GM23338 (cell line): ENCODE measurements around the gene ARMH4. TPM values are rescaled to one million over a fixed set of nuclear protein-coding genes. Genes with fewer than 3 reads are reported as not detected.

Experiments
- ATAC-seq: fragments of 200-7000 bp; cut with Tn5 transposase; 3 replicates; pipeline ENCODE4 v1.9.1; 2020
- DNase-seq: peaks from one replicate; pipeline ENCODE4 v3.0.0-alpha.2; 2015; ENCODE audit warnings: low spot score
- H2AFZ ChIP-seq: fragments of 200-600 bp; sonication (generic); 2 replicates; pipeline ENCODE4 v1.8.0; 2016; ENCODE audit warnings: antibody characterized with exemption, mild to moderate bottlenecking, moderate library complexity
- H3F3A ChIP-seq: fragments of 200-600 bp; sonication (generic); replicated peaks from 2 replicates; pipeline ENCODE4 v1.8.0; 2017; ENCODE audit warnings: antibody characterized with exemption, mixed run types, low read depth
- H3K27ac ChIP-seq: fragments of 200-600 bp; sonication (generic); 2 replicates; pipeline ENCODE4 v1.6.1; 2016; ENCODE audit warnings: low read depth
- H3K27me3 ChIP-seq: fragments of 200-600 bp; sonication (generic); 2 replicates; pipeline ENCODE4 v1.8.0; 2016; ENCODE audit warnings: mild to moderate bottlenecking, mixed run types, moderate library complexity; ENCODE audit not compliant: insufficient read depth
- H3K36me3 ChIP-seq: fragments of 200-600 bp; sonication (generic); 2 replicates; pipeline ENCODE4 v1.8.0; 2016; ENCODE audit warnings: mild to moderate bottlenecking; ENCODE audit not compliant: insufficient read depth
- H3K4me1 ChIP-seq: fragments of 200-600 bp; sonication (generic); 2 replicates; pipeline ENCODE4 v1.8.0; 2016; ENCODE audit warnings: mild to moderate bottlenecking, moderate library complexity; ENCODE audit not compliant: insufficient read depth
- H3K4me2 ChIP-seq: fragments of 200-600 bp; sonication (generic); 2 replicates; pipeline ENCODE4 v1.7.1; 2017; ENCODE audit warnings: mixed run types
- H3K4me3 ChIP-seq: fragments of 200-600 bp; sonication (generic); 2 replicates; pipeline ENCODE4 v1.6.1; 2016; ENCODE audit warnings: mixed run types
- H3K79me2 ChIP-seq: fragments of 200-600 bp; sonication (generic); replicated peaks from 2 replicates; pipeline ENCODE4 v1.8.0; 2017; ENCODE audit warnings: mild to moderate bottlenecking; ENCODE audit not compliant: insufficient read depth
- H3K9me2 ChIP-seq: fragments of 200-600 bp; sonication (generic); 2 replicates; pipeline ENCODE4 v1.8.0; 2017; ENCODE audit not compliant: insufficient read depth
- H4K20me1 ChIP-seq: fragments of 200-600 bp; sonication (generic); replicated peaks from 2 replicates; pipeline ENCODE4 v1.8.0; 2017; ENCODE audit warnings: mild to moderate bottlenecking; ENCODE audit not compliant: insufficient read depth
- H3K27ac Mint-ChIP-seq: 2 replicates; pipeline ENCODE4 v1.8.0; 2020; ENCODE audit warnings: inconsistent platforms, mild to moderate bottlenecking, moderate library complexity, mixed read lengths
- H3K27me3 Mint-ChIP-seq: 3 replicates; pipeline ENCODE4 v1.8.0; 2022; ENCODE audit warnings: low read depth, mild to moderate bottlenecking, moderate library complexity, mixed read lengths, inconsistent platforms; ENCODE audit not compliant: insufficient read depth, poor library complexity
- H3K36me3 Mint-ChIP-seq: 3 replicates; pipeline ENCODE4 v1.8.0; 2021; ENCODE audit warnings: low read depth, mild to moderate bottlenecking, inconsistent platforms, moderate library complexity, mixed read lengths
- H3K4me1 Mint-ChIP-seq: 3 replicates; pipeline ENCODE4 v1.8.0; 2020; ENCODE audit warnings: mild to moderate bottlenecking, inconsistent platforms, mixed read lengths
- H3K4me3 Mint-ChIP-seq: 3 replicates; pipeline ENCODE4 v1.8.0; 2021; ENCODE audit warnings: moderate library complexity, mild to moderate bottlenecking, inconsistent platforms, mixed read lengths
- H3K9me3 Mint-ChIP-seq: 3 replicates; pipeline ENCODE4 v1.8.0; 2020; ENCODE audit warnings: moderate library complexity, mild to moderate bottlenecking, inconsistent platforms, mixed read lengths
- CREB1 ChIP-seq: fragments of 250-450 bp; sonication (Bioruptor Pico); IDR thresholded peaks from 2 replicates; pipeline ENCODE4 v1.5.0; 2020; ENCODE audit warnings: low read depth, mild to moderate bottlenecking, moderate library complexity
- EZH2 ChIP-seq: fragments of 200-600 bp; sonication (generic); IDR thresholded peaks from one replicate; pipeline ENCODE4 v1.8.0; 2017; ENCODE audit warnings: antibody characterized with exemption, mild to moderate bottlenecking, low read depth; ENCODE audit not compliant: unreplicated experiment
- NANOG ChIP-seq: IDR thresholded peaks from 2 replicates; pipeline ENCODE4 v1.6.1; 2016; ENCODE audit warnings: antibody characterized with exemption, borderline replicate concordance
- STAT1 ChIP-seq: IDR thresholded peaks from one replicate; pipeline ENCODE4 v1.6.1; 2016; ENCODE audit warnings: antibody characterized with exemption; ENCODE audit not compliant: unreplicated experiment
- ZNF114 ChIP-seq: fragments of 250-450 bp; sonication (Bioruptor Pico); IDR thresholded peaks from 2 replicates; pipeline ENCODE4 v1.5.0; 2020; ENCODE audit warnings: mild to moderate bottlenecking, moderate library complexity
- ZNF331 ChIP-seq: fragments of 250-450 bp; sonication (Bioruptor Pico); IDR thresholded peaks from 2 replicates; pipeline ENCODE4 v1.5.0; 2020; ENCODE audit warnings: low read depth, mild to moderate bottlenecking, moderate library complexity
- polyA plus RNA-seq: library from polyadenylated mRNA; unstranded; fragments of >200 nt; fragmentation: Nextera tagmentation; extraction: Ambion mirVana; gene quantifications from 2 replicates; pipeline ENCODE4 v1.2.1, GENCODE V29; 2016
- total RNA-seq: library from RNA; depleted of rRNA; stranded (reverse); fragments of >200 nt; shearing (Covaris generic); gene quantifications from 2 replicates; pipeline ENCODE4 v1.2.3, GENCODE V29; 2014
- TF ChIP-seq, protein P1 (sequence below): IDR thresholded peaks from one replicate; pipeline ENCODE4 v1.6.1; 2018; ENCODE audit warnings: antibody characterized with exemption; ENCODE audit not compliant: unreplicated experiment
- TF ChIP-seq, protein P2 (sequence below): fragments of 250-450 bp; sonication (Bioruptor Pico); IDR thresholded peaks from 2 replicates; pipeline ENCODE4 v1.5.0; 2020; ENCODE audit warnings: mild to moderate bottlenecking, moderate library complexity
- TF ChIP-seq, protein P3 (sequence below), 2 experiments: fragments of 200-600 bp in 1 of 2; sonication (generic) in 1 of 2; conservative IDR thresholded peaks; 2 replicates each; pipeline versions ENCODE4 v1.5.1 to v1.6.1; 2016 to 2017; ENCODE audit warnings: antibody characterized with exemption in 2 of 2, low read depth in 2 of 2, mild to moderate bottlenecking in 2 of 2, moderate library complexity in 1 of 2

Gene ARMH4
- total and polyA plus RNA-seq, 2 experiments from 2014 or later = 15.5 to 20.2 TPM

DNA sequence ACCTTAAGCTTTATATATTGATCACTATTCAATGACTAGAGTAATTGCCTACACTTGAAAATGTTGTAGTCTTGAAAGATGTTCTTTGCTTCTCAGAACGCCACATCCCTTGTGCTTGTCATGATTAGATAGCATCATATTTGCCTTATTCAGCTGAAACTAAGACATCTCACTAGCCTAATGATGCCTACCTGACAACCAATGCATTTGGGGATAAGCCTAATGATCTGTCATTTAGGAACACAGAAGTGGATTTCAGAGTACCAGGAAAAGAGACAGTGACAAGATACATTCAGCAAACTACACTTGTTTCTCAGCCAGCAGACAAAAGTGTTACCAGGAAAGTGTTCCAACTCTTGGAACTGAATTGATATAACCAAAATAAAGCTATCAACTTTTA, 83.7 kb downstream of the ARMH4 start:
- Histone ChIP-seq H3F3A (no peaks in the 10 kb centered on the region), H2AFZ (no peak overlapping the region), H3K79me2 (no peaks in the 10 kb centered on the region), H3K9me2 (no peaks in the 10 kb centered on the region), H4K20me1 (no peaks in the 10 kb centered on the region), H3K27me3 (no peaks in the 10 kb centered on the region), H3K4me3 (no peak overlapping the region), H3K36me3 (no peaks in the 10 kb centered on the region), H3K4me2 (no peak overlapping the region), H3K27ac (no peak overlapping the region), H3K4me1 (no peaks in the 10 kb centered on the region)
- Mint-ChIP-seq H3K27ac (no peak overlapping the region), H3K27me3 (no peaks in the 10 kb centered on the region), H3K9me3 (no peaks in the 10 kb centered on the region), H3K4me3 (no peak overlapping the region), H3K36me3 (no peaks in the 10 kb centered on the region), H3K4me1 (no peaks in the 10 kb centered on the region)
- DNase-seq (no peak), ATAC-seq (no peak)
- TF ChIP-seq, protein P1, sequence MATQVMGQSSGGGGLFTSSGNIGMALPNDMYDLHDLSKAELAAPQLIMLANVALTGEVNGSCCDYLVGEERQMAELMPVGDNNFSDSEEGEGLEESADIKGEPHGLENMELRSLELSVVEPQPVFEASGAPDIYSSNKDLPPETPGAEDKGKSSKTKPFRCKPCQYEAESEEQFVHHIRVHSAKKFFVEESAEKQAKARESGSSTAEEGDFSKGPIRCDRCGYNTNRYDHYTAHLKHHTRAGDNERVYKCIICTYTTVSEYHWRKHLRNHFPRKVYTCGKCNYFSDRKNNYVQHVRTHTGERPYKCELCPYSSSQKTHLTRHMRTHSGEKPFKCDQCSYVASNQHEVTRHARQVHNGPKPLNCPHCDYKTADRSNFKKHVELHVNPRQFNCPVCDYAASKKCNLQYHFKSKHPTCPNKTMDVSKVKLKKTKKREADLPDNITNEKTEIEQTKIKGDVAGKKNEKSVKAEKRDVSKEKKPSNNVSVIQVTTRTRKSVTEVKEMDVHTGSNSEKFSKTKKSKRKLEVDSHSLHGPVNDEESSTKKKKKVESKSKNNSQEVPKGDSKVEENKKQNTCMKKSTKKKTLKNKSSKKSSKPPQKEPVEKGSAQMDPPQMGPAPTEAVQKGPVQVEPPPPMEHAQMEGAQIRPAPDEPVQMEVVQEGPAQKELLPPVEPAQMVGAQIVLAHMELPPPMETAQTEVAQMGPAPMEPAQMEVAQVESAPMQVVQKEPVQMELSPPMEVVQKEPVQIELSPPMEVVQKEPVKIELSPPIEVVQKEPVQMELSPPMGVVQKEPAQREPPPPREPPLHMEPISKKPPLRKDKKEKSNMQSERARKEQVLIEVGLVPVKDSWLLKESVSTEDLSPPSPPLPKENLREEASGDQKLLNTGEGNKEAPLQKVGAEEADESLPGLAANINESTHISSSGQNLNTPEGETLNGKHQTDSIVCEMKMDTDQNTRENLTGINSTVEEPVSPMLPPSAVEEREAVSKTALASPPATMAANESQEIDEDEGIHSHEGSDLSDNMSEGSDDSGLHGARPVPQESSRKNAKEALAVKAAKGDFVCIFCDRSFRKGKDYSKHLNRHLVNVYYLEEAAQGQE = no peak
- TF ChIP-seq CREB1 (CRISPR knock-in tag) (no peak), EZH2 (no peak), NANOG (no peak), ZNF114 (CRISPR knock-in tag) (no peak), STAT1 (no peak), ZNF331 (CRISPR knock-in tag) (no peak)
- TF ChIP-seq, protein P2, sequence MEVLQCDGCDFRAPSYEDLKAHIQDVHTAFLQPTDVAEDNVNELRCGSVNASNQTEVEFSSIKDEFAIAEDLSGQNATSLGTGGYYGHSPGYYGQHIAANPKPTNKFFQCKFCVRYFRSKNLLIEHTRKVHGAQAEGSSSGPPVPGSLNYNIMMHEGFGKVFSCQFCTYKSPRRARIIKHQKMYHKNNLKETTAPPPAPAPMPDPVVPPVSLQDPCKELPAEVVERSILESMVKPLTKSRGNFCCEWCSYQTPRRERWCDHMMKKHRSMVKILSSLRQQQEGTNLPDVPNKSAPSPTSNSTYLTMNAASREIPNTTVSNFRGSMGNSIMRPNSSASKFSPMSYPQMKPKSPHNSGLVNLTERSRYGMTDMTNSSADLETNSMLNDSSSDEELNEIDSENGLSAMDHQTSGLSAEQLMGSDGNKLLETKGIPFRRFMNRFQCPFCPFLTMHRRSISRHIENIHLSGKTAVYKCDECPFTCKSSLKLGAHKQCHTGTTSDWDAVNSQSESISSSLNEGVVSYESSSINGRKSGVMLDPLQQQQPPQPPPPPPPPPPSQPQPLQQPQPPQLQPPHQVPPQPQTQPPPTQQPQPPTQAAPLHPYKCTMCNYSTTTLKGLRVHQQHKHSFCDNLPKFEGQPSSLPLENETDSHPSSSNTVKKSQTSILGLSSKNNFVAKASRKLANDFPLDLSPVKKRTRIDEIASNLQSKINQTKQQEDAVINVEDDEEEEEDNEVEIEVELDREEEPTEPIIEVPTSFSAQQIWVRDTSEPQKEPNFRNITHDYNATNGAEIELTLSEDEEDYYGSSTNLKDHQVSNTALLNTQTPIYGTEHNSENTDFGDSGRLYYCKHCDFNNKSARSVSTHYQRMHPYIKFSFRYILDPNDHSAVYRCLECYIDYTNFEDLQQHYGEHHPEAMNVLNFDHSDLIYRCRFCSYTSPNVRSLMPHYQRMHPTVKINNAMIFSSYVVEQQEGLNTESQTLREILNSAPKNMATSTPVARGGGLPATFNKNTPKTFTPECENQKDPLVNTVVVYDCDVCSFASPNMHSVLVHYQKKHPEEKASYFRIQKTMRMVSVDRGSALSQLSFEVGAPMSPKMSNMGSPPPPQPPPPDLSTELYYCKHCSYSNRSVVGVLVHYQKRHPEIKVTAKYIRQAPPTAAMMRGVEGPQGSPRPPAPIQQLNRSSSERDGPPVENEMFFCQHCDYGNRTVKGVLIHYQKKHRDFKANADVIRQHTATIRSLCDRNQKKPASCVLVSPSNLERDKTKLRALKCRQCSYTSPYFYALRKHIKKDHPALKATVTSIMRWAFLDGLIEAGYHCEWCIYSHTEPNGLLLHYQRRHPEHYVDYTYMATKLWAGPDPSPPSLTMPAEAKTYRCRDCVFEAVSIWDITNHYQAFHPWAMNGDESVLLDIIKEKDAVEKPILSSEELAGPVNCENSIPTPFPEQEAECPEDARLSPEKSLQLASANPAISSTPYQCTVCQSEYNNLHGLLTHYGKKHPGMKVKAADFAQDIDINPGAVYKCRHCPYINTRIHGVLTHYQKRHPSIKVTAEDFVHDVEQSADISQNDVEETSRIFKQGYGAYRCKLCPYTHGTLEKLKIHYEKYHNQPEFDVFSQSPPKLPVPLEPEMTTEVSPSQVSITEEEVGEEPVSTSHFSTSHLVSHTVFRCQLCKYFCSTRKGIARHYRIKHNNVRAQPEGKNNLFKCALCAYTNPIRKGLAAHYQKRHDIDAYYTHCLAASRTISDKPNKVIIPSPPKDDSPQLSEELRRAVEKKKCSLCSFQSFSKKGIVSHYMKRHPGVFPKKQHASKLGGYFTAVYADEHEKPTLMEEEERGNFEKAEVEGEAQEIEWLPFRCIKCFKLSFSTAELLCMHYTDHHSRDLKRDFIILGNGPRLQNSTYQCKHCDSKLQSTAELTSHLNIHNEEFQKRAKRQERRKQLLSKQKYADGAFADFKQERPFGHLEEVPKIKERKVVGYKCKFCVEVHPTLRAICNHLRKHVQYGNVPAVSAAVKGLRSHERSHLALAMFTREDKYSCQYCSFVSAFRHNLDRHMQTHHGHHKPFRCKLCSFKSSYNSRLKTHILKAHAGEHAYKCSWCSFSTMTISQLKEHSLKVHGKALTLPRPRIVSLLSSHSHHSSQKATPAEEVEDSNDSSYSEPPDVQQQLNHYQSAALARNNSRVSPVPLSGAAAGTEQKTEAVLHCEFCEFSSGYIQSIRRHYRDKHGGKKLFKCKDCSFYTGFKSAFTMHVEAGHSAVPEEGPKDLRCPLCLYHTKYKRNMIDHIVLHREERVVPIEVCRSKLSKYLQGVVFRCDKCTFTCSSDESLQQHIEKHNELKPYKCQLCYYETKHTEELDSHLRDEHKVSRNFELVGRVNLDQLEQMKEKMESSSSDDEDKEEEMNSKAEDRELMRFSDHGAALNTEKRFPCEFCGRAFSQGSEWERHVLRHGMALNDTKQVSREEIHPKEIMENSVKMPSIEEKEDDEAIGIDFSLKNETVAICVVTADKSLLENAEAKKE (CRISPR knock-in tag) = no peak
- TF ChIP-seq, protein P3, sequence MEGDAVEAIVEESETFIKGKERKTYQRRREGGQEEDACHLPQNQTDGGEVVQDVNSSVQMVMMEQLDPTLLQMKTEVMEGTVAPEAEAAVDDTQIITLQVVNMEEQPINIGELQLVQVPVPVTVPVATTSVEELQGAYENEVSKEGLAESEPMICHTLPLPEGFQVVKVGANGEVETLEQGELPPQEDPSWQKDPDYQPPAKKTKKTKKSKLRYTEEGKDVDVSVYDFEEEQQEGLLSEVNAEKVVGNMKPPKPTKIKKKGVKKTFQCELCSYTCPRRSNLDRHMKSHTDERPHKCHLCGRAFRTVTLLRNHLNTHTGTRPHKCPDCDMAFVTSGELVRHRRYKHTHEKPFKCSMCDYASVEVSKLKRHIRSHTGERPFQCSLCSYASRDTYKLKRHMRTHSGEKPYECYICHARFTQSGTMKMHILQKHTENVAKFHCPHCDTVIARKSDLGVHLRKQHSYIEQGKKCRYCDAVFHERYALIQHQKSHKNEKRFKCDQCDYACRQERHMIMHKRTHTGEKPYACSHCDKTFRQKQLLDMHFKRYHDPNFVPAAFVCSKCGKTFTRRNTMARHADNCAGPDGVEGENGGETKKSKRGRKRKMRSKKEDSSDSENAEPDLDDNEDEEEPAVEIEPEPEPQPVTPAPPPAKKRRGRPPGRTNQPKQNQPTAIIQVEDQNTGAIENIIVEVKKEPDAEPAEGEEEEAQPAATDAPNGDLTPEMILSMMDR (conservative IDR thresholded peaks at IDR 0.05; ENCODE audit: low read depth in 2 of 2) = no peak
